Ascending aorta (tissue), 2 donors: ENCODE results near the gene CD164L2. TPM values are rescaled to one million over a fixed set of nuclear protein-coding genes. Genes with fewer than 3 reads are reported as not detected.

Source experiments
- DNase-seq, 2 donors: peaks; one replicate each; pipeline ENCODE4 v3.0.0-alpha.2; 2019; ENCODE audit warnings: low spot score in 2 of 2
- H3K27ac ChIP-seq, 2 donors: fragments of 200-600 bp; sonication (generic); one replicate each; pipeline ENCODE4 v1.5.1; 2016 to 2017; ENCODE audit warnings: mild to moderate bottlenecking in 1 of 2
- H3K27me3 ChIP-seq: fragments of 200-600 bp; sonication (generic); one replicate; pipeline ENCODE4 v1.5.1; 2017
- H3K36me3 ChIP-seq, 2 donors: fragments of 200-600 bp; sonication (generic); one replicate each; pipeline ENCODE4 v1.5.1; 2016
- H3K4me1 ChIP-seq, 2 donors: fragments of 200-600 bp; sonication (generic); one replicate each; pipeline ENCODE4 v1.5.1; 2016 to 2017; ENCODE audit warnings: mild to moderate bottlenecking in 1 of 2
- H3K4me3 ChIP-seq, 2 donors: fragments of 200-600 bp; sonication (generic); one replicate each; pipeline ENCODE4 v1.5.1; 2016 to 2017; ENCODE audit warnings: mild to moderate bottlenecking in 1 of 2
- H3K9me3 ChIP-seq, 2 donors: fragments of 200-600 bp; sonication (generic); one replicate each; pipeline ENCODE4 v1.5.1; 2016
- CTCF ChIP-seq, 3 experiments: fragments of 200-600 bp in 2 of 3; fragments of 450-650 bp in 1 of 3; sonication (generic) in 2 of 3; IDR thresholded peaks; one replicate each; pipeline ENCODE4 v1.5.1; 2016 to 2019; ENCODE audit warnings: antibody characterized with exemption in 3 of 3, mild to moderate bottlenecking in 1 of 3, moderate library complexity in 1 of 3
- intact Hi-C: fragments of 100-400 bp; cut with DNase I; formaldehyde crosslinking; loops from one replicate; pipeline ENCODE4 v1.15.1; 2023
- total RNA-seq: library from RNA; depleted of rRNA; stranded (reverse); fragments of >200 nt; gene quantifications from one replicate; pipeline ENCODE4 v1.1.0, GENCODE V29; 2016

CD164L2 gene
- total RNA-seq, 1 donor from 2014 or later: not detected

- Histone ChIP-seq H3K36me3 (peaks cover 54 to 59% of the 10 kb centered on the region in 2 donors), H3K27ac (peak overlapping the region; percentile 97 to 99), H3K9me3 (no peaks in the 10 kb centered on the region), H3K27me3 (no peaks in the 10 kb centered on the region), H3K4me3 (peak overlapping the region in 1 of 2 donors; percentile 96), H3K4me1 (peaks cover 21 to 23% of the 10 kb centered on the region in 2 donors)
- DNase-seq: no peak
- intact Hi-C loops: loop anchor here (2.0 to 10.0 kb wide), 2 partner anchors 361 to 1761 kb away; partner anchors contain the start of genes FAM76A and TMEM200B
- no peak for TF ChIP-seq CTCF (IDR thresholded peaks at IDR 0.05)
Observed at GRCh38 chr1:27363766-27364695, 19.1 kb downstream of the CD164L2 start.

- Histone ChIP-seq H3K27me3 (no peaks in the 10 kb centered on the region), H3K27ac (no peak overlapping the region), H3K4me3 (no peak overlapping the region), H3K36me3 (peaks cover 79 to 84% of the 10 kb centered on the region in 2 donors), H3K9me3 (no peaks in the 10 kb centered on the region), H3K4me1 (peaks cover 11% of the 10 kb centered on the region in 2 donors)
- DNase-seq: no peak
- TF ChIP-seq CTCF (IDR thresholded peaks at IDR 0.05): no peak
- intact Hi-C loops: loop anchor here (10.0 kb wide), 1 partner anchor 1763 kb away; the partner anchor contains the start of gene TMEM200B
Observed at GRCh38 chr1:27361553-27361952, 21.6 kb downstream of the CD164L2 start.

- H3K4me1 ChIP-seq: peaks cover 11% of the 10 kb centered on the region in 2 donors
- no peak for TF ChIP-seq CTCF (IDR thresholded peaks at IDR 0.05)
- no peak for DNase-seq
- H3K9me3 ChIP-seq: no peaks in the 10 kb centered on the region
- intact Hi-C loops: loop anchor here (10.0 kb wide), 1 partner anchor 1764 kb away; the partner anchor contains the start of gene TMEM200B
- peaks cover 84 to 89% of the 10 kb centered on the region in 2 donors for H3K36me3 ChIP-seq
- H3K27me3 ChIP-seq: no peaks in the 10 kb centered on the region
- no peak overlapping the region for H3K27ac ChIP-seq
- H3K4me3 ChIP-seq: no peak overlapping the region
Observed at GRCh38 chr1:27361044-27361402, 22.1 kb downstream of the CD164L2 start.

GRCh38 chr1:27360159-27361043 is 22.7 kb downstream of the CD164L2 start:
- intact Hi-C loops: loop anchor here (10.0 kb wide), 1 partner anchor 1764 kb away; the partner anchor contains the start of gene TMEM200B
- Histone ChIP-seq H3K9me3 (no peaks in the 10 kb centered on the region), H3K4me3 (no peak overlapping the region), H3K27me3 (no peaks in the 10 kb centered on the region), H3K36me3 (peaks cover 90 to 95% of the 10 kb centered on the region in 2 donors), H3K27ac (no peak overlapping the region), H3K4me1 (peaks cover 11% of the 10 kb centered on the region in 2 donors)
- DNase-seq: no peak
- TF ChIP-seq CTCF (IDR thresholded peaks at IDR 0.05): no peak

- H3K36me3 ChIP-seq: peaks cover 96 to 100% of the 10 kb centered on the region in 2 donors
- no peak overlapping the region for H3K27ac ChIP-seq
- no peaks in the 10 kb centered on the region for H3K27me3 ChIP-seq
- no peak for TF ChIP-seq CTCF (IDR thresholded peaks at IDR 0.05)
- DNase-seq: no peak
- H3K4me3 ChIP-seq: no peak overlapping the region
- intact Hi-C loops: loop anchor here (10.0 kb wide), 2 partner anchors 125 to 1765 kb away; partner anchors contain the start of genes TMEM200B and WDTC1
- peaks cover 7% of the 10 kb centered on the region in 2 donors for H3K4me1 ChIP-seq
- H3K9me3 ChIP-seq: no peaks in the 10 kb centered on the region
Observed at GRCh38 chr1:27359822-27360158, 23.3 kb downstream of the CD164L2 start.
